ENCODE data around the gene ANKRD45. TPM values are rescaled to one million over a fixed set of nuclear protein-coding genes. Genes with fewer than 3 reads are reported as not detected.

ANKRD45 gene
- total RNA-seq, 1 experiment from 2014 or later = 0.31 TPM

DNA sequence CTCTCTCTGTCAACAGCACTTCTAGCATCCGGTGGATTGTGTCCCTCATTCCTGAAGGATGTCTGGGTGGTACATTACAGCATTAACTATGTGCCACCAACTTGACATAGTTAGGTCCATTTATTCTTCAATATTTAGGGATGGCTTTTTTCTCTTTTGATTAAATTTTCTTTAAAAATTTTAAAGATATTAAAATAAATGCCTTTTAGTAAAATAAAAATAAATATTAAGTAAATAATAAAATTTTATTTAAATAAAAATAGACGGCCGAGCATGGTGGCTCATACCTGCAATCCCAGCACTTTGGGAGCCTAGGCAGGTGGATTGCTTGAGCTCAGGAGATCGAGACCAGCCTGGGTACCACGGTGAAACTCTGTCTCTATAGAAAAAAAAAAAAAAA is 35.5 kb upstream of the ANKRD45 start:
- Histone ChIP-seq H2BK20ac (ENCODE audit: low read depth, low read length, poor library complexity, severe bottlenecking) (no peak overlapping the region), H2AFZ (ENCODE audit: low read length) (no peak overlapping the region), H3K18ac (ENCODE audit: insufficient read length, low read depth, low read length) (no peak overlapping the region), H4K20me1 (ENCODE audit: control insufficient read depth, insufficient read depth, insufficient read length) (no peaks in the 10 kb centered on the region), H3K56ac (ENCODE audit: insufficient read length, low read depth, low read length) (no peak overlapping the region), H2BK120ac (ENCODE audit: low read depth, low read length, poor library complexity, severe bottlenecking) (no peak overlapping the region), H2AK5ac (ENCODE audit: insufficient read length, low read length) (no peak overlapping the region), H3K9ac (ENCODE audit: extremely low read depth, insufficient read length, low read length) (no peak overlapping the region), H3K79me1 (ENCODE audit: insufficient read depth, low read depth, low read length, poor library complexity, severe bottlenecking) (no peaks in the 10 kb centered on the region), H4K91ac (ENCODE audit: insufficient read length, low read depth, low read length) (no peak overlapping the region), H2BK15ac (ENCODE audit: low read depth, low read length) (no peak overlapping the region), H3K4me2 (ENCODE audit: insufficient read depth, insufficient read length, low read length) (no peak overlapping the region), H3K27me3 (ENCODE audit: insufficient read depth, low read length) (no peaks in the 10 kb centered on the region), H2BK12ac (ENCODE audit: insufficient read length, low read depth, low read length) (no peak overlapping the region), H2BK5ac (ENCODE audit: insufficient read length, low read length) (no peak overlapping the region), H3K14ac (ENCODE audit: insufficient read depth, low read length) (no peak overlapping the region), H3K4me1 (ENCODE audit: insufficient read depth, low read length) (no peaks in the 10 kb centered on the region), H4K5ac (ENCODE audit: insufficient read length, low read depth, low read length) (no peak overlapping the region), H3T11ph (ENCODE audit: low read length) (no peak overlapping the region), H3K4ac (ENCODE audit: low read depth, low read length) (no peak overlapping the region), H3K23me2 (ENCODE audit: insufficient read length, low read depth, low read length, poor library complexity, severe bottlenecking) (no peaks in the 10 kb centered on the region), H3K79me2 (ENCODE audit: insufficient read depth, low read length) (no peaks in the 10 kb centered on the region), H3K27ac (ENCODE audit: insufficient read length, low read depth, low read length) (no peak overlapping the region), H3K23ac (ENCODE audit: insufficient read length, low read depth, low read length) (no peak overlapping the region), H4K8ac (replicated peaks; ENCODE audit: insufficient read length, low read depth, low read length) (no peak overlapping the region), H3K9me3 (ENCODE audit: control insufficient read depth, low read depth, low read length) (no peaks in the 10 kb centered on the region)
- no peak overlapping the region for H3K4me3 Mint-ChIP-seq
- H3K36me3 Mint-ChIP-seq (ENCODE audit: insufficient read depth in 1 of 3, low read depth in 3 of 3) = no peaks in the 10 kb centered on the region
- no peak overlapping the region for H3K27ac Mint-ChIP-seq
- H3K27me3 Mint-ChIP-seq (ENCODE audit: low read depth) = peaks cover 27% of the 10 kb centered on the region
- no peak for DNase-seq
- TF ChIP-seq, protein P1, sequence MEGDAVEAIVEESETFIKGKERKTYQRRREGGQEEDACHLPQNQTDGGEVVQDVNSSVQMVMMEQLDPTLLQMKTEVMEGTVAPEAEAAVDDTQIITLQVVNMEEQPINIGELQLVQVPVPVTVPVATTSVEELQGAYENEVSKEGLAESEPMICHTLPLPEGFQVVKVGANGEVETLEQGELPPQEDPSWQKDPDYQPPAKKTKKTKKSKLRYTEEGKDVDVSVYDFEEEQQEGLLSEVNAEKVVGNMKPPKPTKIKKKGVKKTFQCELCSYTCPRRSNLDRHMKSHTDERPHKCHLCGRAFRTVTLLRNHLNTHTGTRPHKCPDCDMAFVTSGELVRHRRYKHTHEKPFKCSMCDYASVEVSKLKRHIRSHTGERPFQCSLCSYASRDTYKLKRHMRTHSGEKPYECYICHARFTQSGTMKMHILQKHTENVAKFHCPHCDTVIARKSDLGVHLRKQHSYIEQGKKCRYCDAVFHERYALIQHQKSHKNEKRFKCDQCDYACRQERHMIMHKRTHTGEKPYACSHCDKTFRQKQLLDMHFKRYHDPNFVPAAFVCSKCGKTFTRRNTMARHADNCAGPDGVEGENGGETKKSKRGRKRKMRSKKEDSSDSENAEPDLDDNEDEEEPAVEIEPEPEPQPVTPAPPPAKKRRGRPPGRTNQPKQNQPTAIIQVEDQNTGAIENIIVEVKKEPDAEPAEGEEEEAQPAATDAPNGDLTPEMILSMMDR (conservative IDR thresholded peaks at IDR 0.05) = no peak
- peaks cover 0 to 2% of the 10 kb centered on the region in 2 experiments; a peak in 2 of 5 replicates for H3K9me3 Mint-ChIP-seq
- no CpG with 5 or more reads among the region's 5 CpGs for WGBS (ENCODE audit: extremely low coverage, insufficient read length, low lambda C conversion rate)
- H3K4me1 Mint-ChIP-seq = no peaks in the 10 kb centered on the region

All from H9 (cell line).